ENCODE measurements around the gene TSPAN14. TPM values are rescaled to one million over a fixed set of nuclear protein-coding genes. Genes with fewer than 3 reads are reported as not detected.
A peak's percentile ranks its signal among the peaks of the same experiment; 100 is the strongest.

TSPAN14 gene
- total RNA-seq, 4 donors from 2014 or later, result 103 to 168 (median 131) TPM

DNA sequence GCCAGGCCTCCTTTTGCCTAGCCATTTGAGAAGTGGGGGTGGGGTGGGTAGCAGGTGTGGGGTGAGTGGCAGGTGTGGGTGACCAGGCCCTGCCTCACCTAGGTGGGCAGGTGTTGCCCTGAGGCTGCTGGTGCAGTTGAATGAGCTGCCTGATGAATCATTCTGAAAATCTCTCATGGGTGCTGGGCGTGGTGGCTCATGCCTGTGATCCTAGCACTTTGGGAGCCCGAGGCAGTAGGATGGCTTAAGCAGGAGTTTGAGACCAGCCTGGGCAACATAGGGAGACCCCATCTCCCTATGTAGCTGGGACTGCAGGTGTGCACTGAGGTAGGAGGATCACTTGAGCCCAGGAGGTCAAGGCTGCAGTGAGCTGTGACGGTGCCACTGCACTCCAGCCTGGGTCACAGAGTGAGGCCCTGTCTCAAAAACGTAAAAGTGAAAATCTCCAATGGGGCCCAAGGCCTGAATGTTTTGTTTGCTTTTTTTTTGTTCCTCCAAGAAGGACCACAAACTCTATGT, 17.7 kb downstream of the TSPAN14 start:
- no peak for TF ChIP-seq POLR2A (IDR thresholded peaks at IDR 0.05)
- TF ChIP-seq, protein P1, sequence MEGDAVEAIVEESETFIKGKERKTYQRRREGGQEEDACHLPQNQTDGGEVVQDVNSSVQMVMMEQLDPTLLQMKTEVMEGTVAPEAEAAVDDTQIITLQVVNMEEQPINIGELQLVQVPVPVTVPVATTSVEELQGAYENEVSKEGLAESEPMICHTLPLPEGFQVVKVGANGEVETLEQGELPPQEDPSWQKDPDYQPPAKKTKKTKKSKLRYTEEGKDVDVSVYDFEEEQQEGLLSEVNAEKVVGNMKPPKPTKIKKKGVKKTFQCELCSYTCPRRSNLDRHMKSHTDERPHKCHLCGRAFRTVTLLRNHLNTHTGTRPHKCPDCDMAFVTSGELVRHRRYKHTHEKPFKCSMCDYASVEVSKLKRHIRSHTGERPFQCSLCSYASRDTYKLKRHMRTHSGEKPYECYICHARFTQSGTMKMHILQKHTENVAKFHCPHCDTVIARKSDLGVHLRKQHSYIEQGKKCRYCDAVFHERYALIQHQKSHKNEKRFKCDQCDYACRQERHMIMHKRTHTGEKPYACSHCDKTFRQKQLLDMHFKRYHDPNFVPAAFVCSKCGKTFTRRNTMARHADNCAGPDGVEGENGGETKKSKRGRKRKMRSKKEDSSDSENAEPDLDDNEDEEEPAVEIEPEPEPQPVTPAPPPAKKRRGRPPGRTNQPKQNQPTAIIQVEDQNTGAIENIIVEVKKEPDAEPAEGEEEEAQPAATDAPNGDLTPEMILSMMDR (IDR thresholded peaks at IDR 0.05), result no peak
- DNase-seq (ENCODE audit: low spot score in 2 of 2), result no peak
- 67 to 77% methylated on average over 4 of the region's 4 CpGs for WGBS, 2 donors
- H3K4me3 ChIP-seq (ENCODE audit: low read depth, poor library complexity, severe bottlenecking), result no peak overlapping the region
- intact Hi-C loops (cut with DNase I; ENCODE audit: low total_unique reads), result no loop called here

DNA sequence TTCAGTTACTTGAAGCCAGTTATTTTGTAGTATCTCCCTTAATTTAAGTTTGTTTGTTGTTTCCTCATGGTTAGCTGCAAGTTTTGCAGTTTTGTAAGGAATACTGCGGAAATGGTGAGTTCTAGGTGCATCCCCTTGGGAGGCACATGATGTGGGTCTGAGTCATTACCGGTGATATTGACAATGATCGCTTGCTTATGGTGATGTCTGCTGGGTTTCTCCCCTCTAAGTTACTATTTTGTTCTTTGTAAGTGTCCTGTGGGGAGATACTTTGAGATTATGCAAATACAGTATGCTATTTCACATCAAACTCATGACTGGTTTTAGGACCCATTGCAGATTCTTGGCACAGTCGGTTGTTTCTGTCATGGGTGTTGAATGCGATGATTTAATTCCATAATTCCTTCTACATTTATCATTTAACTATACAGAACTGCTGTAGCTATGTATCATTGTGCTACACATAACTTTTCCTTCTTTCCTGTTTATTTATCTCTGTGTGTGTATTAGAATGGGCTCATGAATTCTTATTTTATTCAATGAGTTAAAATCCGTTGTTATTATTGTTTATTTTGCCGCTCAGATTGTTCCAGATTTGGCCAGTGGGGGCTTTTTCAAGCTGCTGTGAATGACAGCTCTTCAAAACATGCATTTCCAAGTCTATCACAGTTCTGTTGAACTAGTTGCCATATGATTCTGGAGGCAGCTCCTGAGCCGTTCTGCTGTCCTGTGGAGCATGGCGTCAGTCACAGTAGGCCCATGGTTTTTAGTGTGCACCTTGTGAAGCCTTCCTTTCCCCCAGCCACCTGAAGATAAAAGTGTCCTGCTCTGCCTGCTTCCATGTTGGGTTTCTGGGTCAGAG, 18.4 kb downstream of the TSPAN14 start:
- TF ChIP-seq, protein P1 (IDR thresholded peaks at IDR 0.05), result no peak
- H3K4me3 ChIP-seq (ENCODE audit: low read depth, poor library complexity, severe bottlenecking), result no peak overlapping the region
- WGBS, 2 donors, result 56 to 64% methylated on average over 9 of the region's 9 CpGs
- intact Hi-C loops (cut with DNase I; ENCODE audit: low total_unique reads), result no loop called here
- DNase-seq (ENCODE audit: low spot score in 2 of 2), result no peak

DNA sequence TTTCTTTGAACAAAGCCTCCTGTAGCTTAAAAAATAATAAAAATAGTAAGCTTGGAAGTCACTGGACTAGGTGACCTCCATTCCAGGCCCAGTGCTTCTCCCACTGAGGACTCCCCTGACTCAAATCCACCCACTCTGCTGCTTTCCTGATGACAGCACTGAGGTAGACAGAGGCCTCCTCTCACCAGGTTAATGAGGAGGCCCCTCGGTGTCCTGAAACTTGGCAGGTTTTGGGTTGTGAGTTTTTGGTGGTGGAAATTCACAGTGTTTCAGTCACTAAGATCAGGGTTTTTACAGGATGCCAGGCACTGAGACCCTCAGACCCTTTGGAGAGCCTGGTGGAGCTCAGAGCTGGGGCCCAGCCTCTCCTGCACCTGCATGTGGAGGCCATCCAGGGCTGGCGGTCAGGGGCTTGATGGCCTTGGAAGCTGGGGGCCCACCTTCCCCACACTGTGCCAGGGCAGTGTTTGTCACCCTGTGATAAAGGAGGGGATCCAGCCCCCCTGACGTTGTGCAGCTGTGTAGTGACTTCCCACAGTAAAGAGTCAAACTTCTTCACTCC, 19.1 kb downstream of the TSPAN14 start:
- intact Hi-C loops (cut with DNase I; ENCODE audit: low total_unique reads), result no loop called here
- TF ChIP-seq, protein P1 (IDR thresholded peaks at IDR 0.05), result no peak
- no peak for TF ChIP-seq POLR2A (IDR thresholded peaks at IDR 0.05)
- 72 to 83% methylated on average over 3 of the region's 3 CpGs for WGBS, 2 donors
- DNase-seq (ENCODE audit: low spot score in 2 of 2), result no peak
- H3K4me3 ChIP-seq (ENCODE audit: low read depth, poor library complexity, severe bottlenecking), result no peak overlapping the region

DNA sequence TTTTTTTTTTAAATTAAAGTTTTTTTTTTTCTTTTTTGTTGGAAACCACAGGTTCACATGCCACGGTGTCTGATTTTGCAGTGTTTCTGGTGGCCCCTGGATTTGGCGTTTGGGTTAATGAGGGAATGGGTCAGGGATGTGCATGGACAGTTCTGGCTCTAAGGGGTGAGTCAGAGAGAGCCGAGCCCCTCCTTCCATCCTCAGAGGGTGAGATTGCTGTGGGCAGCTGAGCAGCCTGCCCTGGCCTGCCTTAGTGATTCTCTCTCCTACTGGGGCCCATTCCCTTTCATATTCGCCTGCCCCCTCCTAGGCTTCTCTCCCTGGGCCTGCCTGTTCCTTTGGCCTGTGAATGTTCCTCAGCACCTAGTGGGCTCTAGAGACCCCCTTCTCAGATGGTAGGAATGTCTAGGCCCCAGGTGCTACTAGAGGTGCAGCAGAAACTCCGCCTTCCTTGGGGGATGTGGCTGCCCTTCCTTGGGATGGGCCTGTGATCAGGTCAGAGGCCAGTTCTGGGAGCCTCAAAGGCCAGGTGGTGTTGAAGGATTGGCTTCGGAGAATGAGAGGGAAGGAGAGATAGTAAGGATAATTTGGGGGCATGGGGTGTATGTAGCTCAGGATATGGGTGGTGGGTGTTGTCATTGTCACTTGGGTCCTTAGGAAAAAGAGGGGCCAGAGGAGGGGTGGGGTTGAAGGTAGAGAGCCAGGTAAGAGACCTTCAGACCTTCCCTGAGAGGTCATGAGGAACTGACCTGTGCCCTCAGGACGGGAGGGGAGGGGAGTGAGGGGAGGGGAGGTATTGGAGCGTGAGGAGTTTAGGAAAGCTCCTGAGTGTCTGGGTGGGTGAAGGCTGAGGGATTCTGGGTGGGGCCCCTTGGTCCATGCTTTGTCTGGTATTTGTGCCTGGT, 19.8 kb downstream of the TSPAN14 start:
- intact Hi-C loops (cut with DNase I; ENCODE audit: low total_unique reads), result no loop called here
- peak in 1 of 2 donors; percentile 74 for DNase-seq (ENCODE audit: low spot score in 2 of 2)
- no peak for TF ChIP-seq POLR2A (IDR thresholded peaks at IDR 0.05)
- TF ChIP-seq, protein P1 (IDR thresholded peaks at IDR 0.05), result no peak
- WGBS, 2 donors, result 71 to 77% methylated on average over 8 of the region's 8 CpGs
- H3K4me3 ChIP-seq (ENCODE audit: low read depth, poor library complexity, severe bottlenecking), result no peak overlapping the region

DNA sequence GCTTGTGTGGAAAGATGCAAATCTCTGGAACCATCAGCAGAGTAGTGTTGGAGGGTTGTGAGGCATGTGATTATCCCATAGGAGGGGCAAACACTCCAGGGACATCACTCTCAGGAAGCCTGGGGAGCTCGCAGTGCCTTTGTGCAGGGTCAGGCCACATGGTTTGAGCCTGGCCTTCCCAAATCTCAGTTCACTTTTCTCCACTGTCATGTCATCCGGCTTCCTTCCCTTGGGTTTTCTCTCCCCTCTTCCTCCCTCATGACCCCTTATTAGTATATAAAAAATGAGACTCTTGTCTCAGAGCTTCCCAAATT, 20.4 kb downstream of the TSPAN14 start:
- no peak overlapping the region for H3K4me3 ChIP-seq (ENCODE audit: low read depth, poor library complexity, severe bottlenecking)
- peak in 1 of 2 donors; percentile 79 for DNase-seq (ENCODE audit: low spot score in 2 of 2)
- no peak for TF ChIP-seq POLR2A (IDR thresholded peaks at IDR 0.05)
- TF ChIP-seq, protein P1 (IDR thresholded peaks at IDR 0.05), result no peak
- 47 to 64% methylated on average over 2 of the region's 2 CpGs for WGBS, 2 donors
- intact Hi-C loops (cut with DNase I; ENCODE audit: low total_unique reads), result no loop called here

Measured in lower leg skin (tissue), 4 donors.